HepG2 (cell line): Measurements from ENCODE around the gene AGER. TPM values are rescaled to one million over a fixed set of nuclear protein-coding genes. Genes with fewer than 3 reads are reported as not detected.

Experiments
- ATF3 ChIP-seq: sonication (generic); formaldehyde crosslinking; IDR thresholded peaks from 2 replicates; pipeline ENCODE4 v1.4.0; 2020; ENCODE audit warnings: missing genetic modification reagents
- ELF1 ChIP-seq: sonication (generic); formaldehyde crosslinking; IDR thresholded peaks from 2 replicates; pipeline ENCODE4 v1.4.0; 2020; ENCODE audit warnings: missing genetic modification reagents
- GATA4 ChIP-seq: sonication (generic); IDR thresholded peaks from 2 replicates; pipeline ENCODE4 v1.6.1; 2016; ENCODE audit warnings: antibody characterized with exemption, low read depth, borderline replicate concordance
- HNRNPK ChIP-seq: fragments of 200-400 bp; formaldehyde crosslinking; IDR thresholded peaks from 2 replicates; pipeline ENCODE4 v1.6.1; 2018; ENCODE audit warnings: low read length, low read depth, moderate library complexity, mild to moderate bottlenecking; ENCODE audit not compliant: poor library complexity, severe bottlenecking
- MIER3 ChIP-seq: IDR thresholded peaks from 2 replicates; pipeline ENCODE4 v1.6.1; 2016; ENCODE audit warnings: missing compliant biosample characterization, borderline replicate concordance
- NR0B2 ChIP-seq: sonication (generic); formaldehyde crosslinking; IDR thresholded peaks from 2 replicates; pipeline ENCODE4 v1.4.0; 2020; ENCODE audit warnings: mild to moderate bottlenecking, missing genetic modification reagents
- PITX1 ChIP-seq: sonication (generic); formaldehyde crosslinking; IDR thresholded peaks from 2 replicates; pipeline ENCODE4 v1.5.1; 2020; ENCODE audit warnings: mild to moderate bottlenecking, missing genetic modification reagents
- PTBP1 ChIP-seq: fragments of 200-400 bp; formaldehyde crosslinking; IDR thresholded peaks from 2 replicates; pipeline ENCODE4 v1.6.1; 2018; ENCODE audit warnings: low read length, low read depth; ENCODE audit not compliant: poor library complexity, severe bottlenecking
- SMC3 ChIP-seq: IDR thresholded peaks from 2 replicates; pipeline ENCODE4 v1.6.1; 2011; ENCODE audit warnings: low read length, improper control_type of control experiment
- STAT6 ChIP-seq: sonication (generic); formaldehyde crosslinking; IDR thresholded peaks from 2 replicates; pipeline ENCODE4 v1.4.0; 2020; ENCODE audit warnings: missing genetic modification reagents, mild to moderate bottlenecking, borderline replicate concordance
- TEAD3 ChIP-seq: optimal IDR thresholded peaks from 2 replicates; pipeline ENCODE3; 2016; ENCODE audit warnings: borderline replicate concordance
- ZC3H4 ChIP-seq: sonication (generic); formaldehyde crosslinking; IDR thresholded peaks from 2 replicates; pipeline ENCODE4 v1.4.0; 2020; ENCODE audit warnings: missing genetic modification reagents, borderline replicate concordance
- ZKSCAN5 ChIP-seq: sonication (generic); formaldehyde crosslinking; IDR thresholded peaks from 2 replicates; pipeline ENCODE4 v1.5.1; 2020; ENCODE audit warnings: mild to moderate bottlenecking, missing genetic modification reagents
- polyA plus RNA-seq, 8 experiments: library from polyadenylated mRNA; depleted of rRNA in 3 of 8; stranded (reverse) in 7 of 8; unstranded in 1 of 8; fragments of >200 nt; fragmentation: Illumina TruSeq in 4 of 8; extraction: Trizol in 4 of 8; gene quantifications; 2 replicates each; pipeline versions ENCODE4 v1.2.1 to v1.2.3, GENCODE V29; 2011 to 2016; ENCODE audit warnings: low read depth in 4 of 8, missing spikeins in 1 of 8, mixed read lengths in 1 of 8; ENCODE audit not compliant: insufficient read depth in 1 of 8
- total RNA-seq, 5 experiments: library from RNA; depleted of rRNA; stranded (reverse); fragments of >200 nt; fragmentation: Illumina TruSeq; extraction: Trizol; gene quantifications; 2 replicates each; pipeline ENCODE4 v1.2.3, GENCODE V29; 2016; ENCODE audit warnings: low read depth in 1 of 5
- TF ChIP-seq, protein P1 (sequence below): sonication (generic); formaldehyde crosslinking; IDR thresholded peaks from 2 replicates; pipeline ENCODE4 v1.8.0; 2022; ENCODE audit warnings: mild to moderate bottlenecking, missing genetic modification reagents; ENCODE audit not compliant: insufficient replicate concordance
- TF ChIP-seq, protein P2 (sequence below): sonication (generic); formaldehyde crosslinking; IDR thresholded peaks from 2 replicates; pipeline ENCODE4 v1.9.0; 2021; ENCODE audit warnings: mild to moderate bottlenecking, missing genetic modification reagents
- TF ChIP-seq, protein P3 (sequence below), 2 experiments: sonication (generic) in 1 of 2; formaldehyde crosslinking in 1 of 2; IDR thresholded peaks; 2 replicates each; pipeline versions ENCODE4 v1.4.0 to v1.6.1; 2018 to 2020; ENCODE audit warnings: missing genetic modification reagents in 2 of 2, borderline replicate concordance in 1 of 2, low read depth in 1 of 2, mild to moderate bottlenecking in 1 of 2, missing biosample characterization in 1 of 2

Gene AGER
- total and polyA plus RNA-seq, 2 of the 13 experiments (the other 11 are each of a cell fraction or from before 2014, with no cell fraction given) = 1.9 to 5.1 TPM

- TF ChIP-seq STAT6 (CRISPR knock-in tag) = no peak
- TF ChIP-seq PTBP1 = no peak
- no peak for TF ChIP-seq ELF1
- TF ChIP-seq MIER3 (CRISPR knock-in tag) = no peak
- TF ChIP-seq PITX1 (CRISPR knock-in tag) = no peak; the same call in 1 of the 2 replicates
- TF ChIP-seq ATF3 (CRISPR knock-in tag) = no peak
- TF ChIP-seq, protein P1, sequence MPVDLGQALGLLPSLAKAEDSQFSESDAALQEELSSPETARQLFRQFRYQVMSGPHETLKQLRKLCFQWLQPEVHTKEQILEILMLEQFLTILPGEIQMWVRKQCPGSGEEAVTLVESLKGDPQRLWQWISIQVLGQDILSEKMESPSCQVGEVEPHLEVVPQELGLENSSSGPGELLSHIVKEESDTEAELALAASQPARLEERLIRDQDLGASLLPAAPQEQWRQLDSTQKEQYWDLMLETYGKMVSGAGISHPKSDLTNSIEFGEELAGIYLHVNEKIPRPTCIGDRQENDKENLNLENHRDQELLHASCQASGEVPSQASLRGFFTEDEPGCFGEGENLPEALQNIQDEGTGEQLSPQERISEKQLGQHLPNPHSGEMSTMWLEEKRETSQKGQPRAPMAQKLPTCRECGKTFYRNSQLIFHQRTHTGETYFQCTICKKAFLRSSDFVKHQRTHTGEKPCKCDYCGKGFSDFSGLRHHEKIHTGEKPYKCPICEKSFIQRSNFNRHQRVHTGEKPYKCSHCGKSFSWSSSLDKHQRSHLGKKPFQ (CRISPR knock-in tag) = no peak
- TF ChIP-seq SMC3 = no peak
- no peak for TF ChIP-seq TEAD3 (CRISPR knock-in tag)
- TF ChIP-seq, protein P2, sequence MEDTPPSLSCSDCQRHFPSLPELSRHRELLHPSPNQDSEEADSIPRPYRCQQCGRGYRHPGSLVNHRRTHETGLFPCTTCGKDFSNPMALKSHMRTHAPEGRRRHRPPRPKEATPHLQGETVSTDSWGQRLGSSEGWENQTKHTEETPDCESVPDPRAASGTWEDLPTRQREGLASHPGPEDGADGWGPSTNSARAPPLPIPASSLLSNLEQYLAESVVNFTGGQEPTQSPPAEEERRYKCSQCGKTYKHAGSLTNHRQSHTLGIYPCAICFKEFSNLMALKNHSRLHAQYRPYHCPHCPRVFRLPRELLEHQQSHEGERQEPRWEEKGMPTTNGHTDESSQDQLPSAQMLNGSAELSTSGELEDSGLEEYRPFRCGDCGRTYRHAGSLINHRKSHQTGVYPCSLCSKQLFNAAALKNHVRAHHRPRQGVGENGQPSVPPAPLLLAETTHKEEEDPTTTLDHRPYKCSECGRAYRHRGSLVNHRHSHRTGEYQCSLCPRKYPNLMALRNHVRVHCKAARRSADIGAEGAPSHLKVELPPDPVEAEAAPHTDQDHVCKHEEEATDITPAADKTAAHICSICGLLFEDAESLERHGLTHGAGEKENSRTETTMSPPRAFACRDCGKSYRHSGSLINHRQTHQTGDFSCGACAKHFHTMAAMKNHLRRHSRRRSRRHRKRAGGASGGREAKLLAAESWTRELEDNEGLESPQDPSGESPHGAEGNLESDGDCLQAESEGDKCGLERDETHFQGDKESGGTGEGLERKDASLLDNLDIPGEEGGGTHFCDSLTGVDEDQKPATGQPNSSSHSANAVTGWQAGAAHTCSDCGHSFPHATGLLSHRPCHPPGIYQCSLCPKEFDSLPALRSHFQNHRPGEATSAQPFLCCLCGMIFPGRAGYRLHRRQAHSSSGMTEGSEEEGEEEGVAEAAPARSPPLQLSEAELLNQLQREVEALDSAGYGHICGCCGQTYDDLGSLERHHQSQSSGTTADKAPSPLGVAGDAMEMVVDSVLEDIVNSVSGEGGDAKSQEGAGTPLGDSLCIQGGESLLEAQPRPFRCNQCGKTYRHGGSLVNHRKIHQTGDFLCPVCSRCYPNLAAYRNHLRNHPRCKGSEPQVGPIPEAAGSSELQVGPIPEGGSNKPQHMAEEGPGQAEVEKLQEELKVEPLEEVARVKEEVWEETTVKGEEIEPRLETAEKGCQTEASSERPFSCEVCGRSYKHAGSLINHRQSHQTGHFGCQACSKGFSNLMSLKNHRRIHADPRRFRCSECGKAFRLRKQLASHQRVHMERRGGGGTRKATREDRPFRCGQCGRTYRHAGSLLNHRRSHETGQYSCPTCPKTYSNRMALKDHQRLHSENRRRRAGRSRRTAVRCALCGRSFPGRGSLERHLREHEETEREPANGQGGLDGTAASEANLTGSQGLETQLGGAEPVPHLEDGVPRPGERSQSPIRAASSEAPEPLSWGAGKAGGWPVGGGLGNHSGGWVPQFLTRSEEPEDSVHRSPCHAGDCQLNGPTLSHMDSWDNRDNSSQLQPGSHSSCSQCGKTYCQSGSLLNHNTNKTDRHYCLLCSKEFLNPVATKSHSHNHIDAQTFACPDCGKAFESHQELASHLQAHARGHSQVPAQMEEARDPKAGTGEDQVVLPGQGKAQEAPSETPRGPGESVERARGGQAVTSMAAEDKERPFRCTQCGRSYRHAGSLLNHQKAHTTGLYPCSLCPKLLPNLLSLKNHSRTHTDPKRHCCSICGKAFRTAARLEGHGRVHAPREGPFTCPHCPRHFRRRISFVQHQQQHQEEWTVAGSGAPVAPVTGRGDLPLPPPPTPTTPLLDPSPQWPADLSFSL (CRISPR knock-in tag) = no peak
- TF ChIP-seq GATA4 = peak; percentile 2; the same call in 1 of the 2 replicates
- TF ChIP-seq, protein P3, sequence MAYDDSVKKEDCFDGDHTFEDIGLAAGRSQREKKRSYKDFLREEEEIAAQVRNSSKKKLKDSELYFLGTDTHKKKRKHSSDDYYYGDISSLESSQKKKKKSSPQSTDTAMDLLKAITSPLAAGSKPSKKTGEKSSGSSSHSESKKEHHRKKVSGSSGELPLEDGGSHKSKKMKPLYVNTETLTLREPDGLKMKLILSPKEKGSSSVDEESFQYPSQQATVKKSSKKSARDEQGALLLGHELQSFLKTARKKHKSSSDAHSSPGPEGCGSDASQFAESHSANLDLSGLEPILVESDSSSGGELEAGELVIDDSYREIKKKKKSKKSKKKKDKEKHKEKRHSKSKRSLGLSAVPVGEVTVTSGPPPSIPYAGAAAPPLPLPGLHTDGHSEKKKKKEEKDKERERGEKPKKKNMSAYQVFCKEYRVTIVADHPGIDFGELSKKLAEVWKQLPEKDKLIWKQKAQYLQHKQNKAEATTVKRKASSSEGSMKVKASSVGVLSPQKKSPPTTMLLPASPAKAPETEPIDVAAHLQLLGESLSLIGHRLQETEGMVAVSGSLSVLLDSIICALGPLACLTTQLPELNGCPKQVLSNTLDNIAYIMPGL (CRISPR knock-in tag; IDR thresholded peaks at IDR 0.05; ENCODE audit: borderline replicate concordance in 1 of 2, low read depth in 1 of 2) = peak; percentile 71 to 79; a peak in 3 of 4 replicates
- TF ChIP-seq ZC3H4 (CRISPR knock-in tag) = no peak
- no peak for TF ChIP-seq NR0B2 (CRISPR knock-in tag)
- TF ChIP-seq ZKSCAN5 (CRISPR knock-in tag) = peak; percentile 72
- TF ChIP-seq HNRNPK = no peak
These were observed 11.5 kb upstream of the AGER start (continued) for GRCh38 chr6:32195652-32195901.
